ENCODE results near the gene GPR155.
"Not testable (repeated sequence)": the region's sequence is repeated elsewhere in the genome, so short reads cannot be mapped to it uniquely, and the experiment has no call there.

The GPR155 gene

GRCh38 chr2:174403628-174404027 lies 83.2 kb downstream of the GPR155 start:
- no peak for TF ChIP-seq CTCF (IDR thresholded peaks at IDR 0.05; ENCODE audit: borderline replicate concordance, insufficient read depth, low read depth, low read length)
- no peak overlapping the region for H3K4me3 ChIP-seq (ENCODE audit: low read depth, low read length)

- H3K4me3 ChIP-seq (ENCODE audit: low read depth, low read length): no peak overlapping the region
- no peak for TF ChIP-seq CTCF (IDR thresholded peaks at IDR 0.05; ENCODE audit: borderline replicate concordance, insufficient read depth, low read depth, low read length)
Observed at GRCh38 chr2:174400853-174401252, 86.0 kb downstream of the GPR155 start.

GRCh38 chr2:174399171-174399570 lies 87.7 kb downstream of the GPR155 start:
- no peak for TF ChIP-seq CTCF (IDR thresholded peaks at IDR 0.05; ENCODE audit: borderline replicate concordance, insufficient read depth, low read depth, low read length)

DNA sequence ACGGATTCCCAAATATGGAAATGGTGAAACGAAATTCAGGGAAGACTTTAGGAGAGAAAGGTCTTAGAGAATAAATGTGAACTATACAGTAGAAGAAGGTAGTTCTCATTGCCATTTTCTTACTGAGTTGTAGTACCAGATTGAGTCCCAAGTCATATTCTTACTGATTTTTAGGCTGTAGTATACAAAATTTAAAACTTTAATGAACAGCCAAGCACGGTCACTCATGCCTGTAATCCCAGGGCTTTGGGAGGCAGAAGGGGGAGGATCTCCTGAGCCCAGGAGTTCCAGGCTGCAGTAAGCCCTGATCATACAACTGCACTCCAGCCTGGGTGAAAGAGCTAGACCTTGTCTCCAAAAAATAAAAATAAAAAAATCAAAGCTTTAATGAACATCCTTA lies 89.1 kb downstream of the GPR155 start:
- H3K4me3 ChIP-seq (ENCODE audit: low read depth, low read length): no peak overlapping the region
- no peak for TF ChIP-seq CTCF (IDR thresholded peaks at IDR 0.05; ENCODE audit: borderline replicate concordance, insufficient read depth, low read depth, low read length)

More at GRCh38 chr2:174399171-174399570, 87.7 kb downstream of the GPR155 start:
- no peak overlapping the region for H3K4me3 ChIP-seq (ENCODE audit: low read depth, low read length)

DNA sequence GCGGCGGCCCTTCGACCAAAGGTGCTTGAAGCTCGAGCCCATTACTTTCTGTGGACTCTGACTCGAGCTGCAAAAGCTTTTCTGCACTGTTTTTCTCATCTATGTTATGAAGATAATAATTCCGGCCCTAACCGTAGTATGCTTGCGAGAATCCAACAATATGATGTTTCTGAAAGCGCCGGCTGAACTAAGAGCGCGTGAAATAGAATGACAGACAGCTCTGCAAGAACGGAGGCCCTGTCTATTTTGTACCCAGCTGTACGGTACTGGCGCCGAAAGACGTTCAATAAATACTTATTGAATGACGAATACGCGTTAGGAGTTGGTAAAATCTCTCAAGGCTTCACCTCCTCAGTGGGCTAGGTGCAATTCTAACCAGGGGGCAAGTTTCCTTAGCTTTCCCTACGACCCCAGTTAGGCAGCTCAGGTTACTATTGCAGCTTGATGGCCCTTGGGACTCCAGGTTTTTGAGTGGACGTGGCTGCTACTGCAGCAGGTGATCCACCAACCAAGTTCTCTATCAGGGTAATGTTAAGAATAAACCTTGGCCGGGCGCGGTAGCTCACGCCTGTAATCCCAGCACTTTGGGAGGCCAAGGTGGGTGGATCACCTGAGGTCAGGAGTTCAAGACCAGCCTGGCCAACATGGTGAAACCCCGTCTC lies 90.7 kb downstream of the GPR155 start:
- no peak for TF ChIP-seq CTCF (IDR thresholded peaks at IDR 0.05; ENCODE audit: borderline replicate concordance, insufficient read depth, low read depth, low read length)

GRCh38 chr2:174395284-174395968 lies 91.4 kb downstream of the GPR155 start, which contains the start of gene SCRN3:
Gene SCRN3, plus strand, starts transcription at chr2:174395730. Its CDS starts 2,554 bp downstream, at chr2:174398284.
- TF ChIP-seq CTCF (IDR thresholded peaks at IDR 0.05; ENCODE audit: borderline replicate concordance, insufficient read depth, low read depth, low read length): no peak
- H3K4me3 ChIP-seq (ENCODE audit: low read depth, low read length): peak within 1 kb of the TSS; percentile 65

More for the DNA sequence above, 90.7 kb downstream of the GPR155 start:
- H3K4me3 ChIP-seq (ENCODE audit: low read depth, low read length): peak overlapping the region; percentile 65

DNA sequence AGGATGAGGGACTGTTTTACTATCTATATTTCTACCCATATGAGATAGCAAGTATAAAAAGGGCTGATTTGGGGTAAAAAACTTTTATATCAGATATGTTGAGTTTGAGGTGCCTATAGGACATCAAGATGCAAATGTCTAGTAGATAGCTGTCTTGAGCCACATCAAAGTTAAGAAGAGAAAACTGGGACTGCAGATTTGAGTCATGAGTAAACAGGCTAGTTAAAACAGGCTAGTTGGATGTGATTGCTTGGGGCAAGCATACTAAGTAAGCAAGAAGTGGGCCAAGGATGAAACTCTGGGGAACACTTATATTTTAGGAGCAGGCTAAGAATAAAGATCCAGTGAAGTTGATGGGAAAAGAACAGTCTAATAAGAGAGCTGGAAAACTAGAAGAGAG lies 94.1 kb downstream of the GPR155 start:
- H3K4me3 ChIP-seq (ENCODE audit: low read depth, low read length): no peak overlapping the region
- no peak for TF ChIP-seq CTCF (IDR thresholded peaks at IDR 0.05; ENCODE audit: borderline replicate concordance, insufficient read depth, low read depth, low read length)

DNA sequence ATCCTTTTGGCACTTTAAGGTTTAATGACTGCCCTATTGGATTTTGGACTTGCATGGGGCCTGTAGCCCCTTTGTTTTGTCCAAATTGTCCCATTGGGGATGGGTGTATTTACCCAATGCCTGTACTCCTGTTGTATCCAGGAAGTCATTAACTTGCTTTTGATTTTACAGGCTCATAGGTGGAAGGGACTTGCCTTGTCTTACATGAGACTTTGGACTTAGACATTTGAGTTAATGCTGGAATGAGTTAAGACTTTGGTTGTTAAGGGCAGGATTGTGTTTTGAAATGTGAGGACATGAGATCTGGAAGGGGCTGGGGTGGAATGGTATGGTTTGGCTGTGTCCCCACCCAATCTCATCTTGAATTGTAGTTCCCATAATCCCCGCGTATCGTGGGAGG lies 96.5 kb downstream of the GPR155 start:
- H3K4me3 ChIP-seq (ENCODE audit: low read depth, low read length): not testable (repeated sequence)
